Effector CD4-positive, alpha-beta T cell (primary cell): Measurements from ENCODE around the gene PIK3C2B.
"Not testable (repeated sequence)": the region's sequence is repeated elsewhere in the genome, so short reads cannot be mapped to it uniquely, and the experiment has no call there.

Experiments
- DNase-seq: peaks from one replicate; pipeline ENCODE4 v3.0.0-alpha.2; 2020
- total RNA-seq: gene quantifications from one replicate; lab custom pipeline; 2026; lab: John Stamatoyannopoulos, UW

Gene PIK3C2B, protein sequence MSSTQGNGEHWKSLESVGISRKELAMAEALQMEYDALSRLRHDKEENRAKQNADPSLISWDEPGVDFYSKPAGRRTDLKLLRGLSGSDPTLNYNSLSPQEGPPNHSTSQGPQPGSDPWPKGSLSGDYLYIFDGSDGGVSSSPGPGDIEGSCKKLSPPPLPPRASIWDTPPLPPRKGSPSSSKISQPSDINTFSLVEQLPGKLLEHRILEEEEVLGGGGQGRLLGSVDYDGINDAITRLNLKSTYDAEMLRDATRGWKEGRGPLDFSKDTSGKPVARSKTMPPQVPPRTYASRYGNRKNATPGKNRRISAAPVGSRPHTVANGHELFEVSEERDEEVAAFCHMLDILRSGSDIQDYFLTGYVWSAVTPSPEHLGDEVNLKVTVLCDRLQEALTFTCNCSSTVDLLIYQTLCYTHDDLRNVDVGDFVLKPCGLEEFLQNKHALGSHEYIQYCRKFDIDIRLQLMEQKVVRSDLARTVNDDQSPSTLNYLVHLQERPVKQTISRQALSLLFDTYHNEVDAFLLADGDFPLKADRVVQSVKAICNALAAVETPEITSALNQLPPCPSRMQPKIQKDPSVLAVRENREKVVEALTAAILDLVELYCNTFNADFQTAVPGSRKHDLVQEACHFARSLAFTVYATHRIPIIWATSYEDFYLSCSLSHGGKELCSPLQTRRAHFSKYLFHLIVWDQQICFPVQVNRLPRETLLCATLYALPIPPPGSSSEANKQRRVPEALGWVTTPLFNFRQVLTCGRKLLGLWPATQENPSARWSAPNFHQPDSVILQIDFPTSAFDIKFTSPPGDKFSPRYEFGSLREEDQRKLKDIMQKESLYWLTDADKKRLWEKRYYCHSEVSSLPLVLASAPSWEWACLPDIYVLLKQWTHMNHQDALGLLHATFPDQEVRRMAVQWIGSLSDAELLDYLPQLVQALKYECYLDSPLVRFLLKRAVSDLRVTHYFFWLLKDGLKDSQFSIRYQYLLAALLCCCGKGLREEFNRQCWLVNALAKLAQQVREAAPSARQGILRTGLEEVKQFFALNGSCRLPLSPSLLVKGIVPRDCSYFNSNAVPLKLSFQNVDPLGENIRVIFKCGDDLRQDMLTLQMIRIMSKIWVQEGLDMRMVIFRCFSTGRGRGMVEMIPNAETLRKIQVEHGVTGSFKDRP (N-terminal part only)
- total RNA-seq: 40.3 reads per million, percentile 63 among the genes with 10 or more reads in this experiment

DNA sequence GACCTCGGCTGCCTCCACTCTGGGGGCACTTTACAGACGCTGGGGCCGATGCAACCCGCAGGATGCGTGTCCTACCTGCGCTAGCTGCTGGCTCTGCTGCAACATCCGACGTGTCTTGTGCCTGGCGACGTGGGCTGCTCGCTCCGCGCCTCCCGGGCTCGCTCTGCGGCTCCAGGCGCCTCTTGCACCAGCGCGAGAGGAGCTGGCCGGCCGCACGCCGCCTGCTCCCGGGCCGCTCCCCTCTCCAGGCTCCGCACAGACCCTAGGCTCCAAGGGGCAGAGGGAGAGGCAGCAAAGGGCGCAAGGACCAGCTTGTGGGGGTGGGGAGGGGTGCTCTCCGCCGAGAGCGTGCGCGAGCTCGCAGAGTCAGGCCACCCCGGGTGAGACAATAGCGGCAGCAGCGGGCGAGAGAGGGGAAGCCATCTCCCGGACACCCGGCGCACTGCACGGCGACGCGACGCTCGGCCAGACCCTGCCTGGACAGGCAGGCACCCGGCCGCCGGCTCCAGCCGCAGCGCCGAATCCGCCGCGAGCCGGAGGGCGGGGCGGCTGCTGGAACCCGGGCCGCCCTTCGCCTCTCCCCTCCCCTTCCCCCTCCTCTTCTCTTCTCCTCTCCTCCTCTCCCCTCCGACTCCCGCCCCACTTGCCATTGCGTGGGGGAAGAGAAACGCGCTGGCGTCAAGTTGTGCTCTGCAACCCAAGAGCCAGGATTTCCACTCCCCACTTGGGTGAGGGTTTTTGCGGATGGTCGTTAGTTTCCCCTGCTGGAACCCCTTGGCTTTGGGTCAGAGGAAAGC, at the start of gene PIK3C2B:
PIK3C2B (minus strand) TSS at position 525 of the 797 bp plus-strand sequence. CDS start 25,003 bp downstream, outside the sequence.
- peak; percentile 56 for DNase-seq

DNA sequence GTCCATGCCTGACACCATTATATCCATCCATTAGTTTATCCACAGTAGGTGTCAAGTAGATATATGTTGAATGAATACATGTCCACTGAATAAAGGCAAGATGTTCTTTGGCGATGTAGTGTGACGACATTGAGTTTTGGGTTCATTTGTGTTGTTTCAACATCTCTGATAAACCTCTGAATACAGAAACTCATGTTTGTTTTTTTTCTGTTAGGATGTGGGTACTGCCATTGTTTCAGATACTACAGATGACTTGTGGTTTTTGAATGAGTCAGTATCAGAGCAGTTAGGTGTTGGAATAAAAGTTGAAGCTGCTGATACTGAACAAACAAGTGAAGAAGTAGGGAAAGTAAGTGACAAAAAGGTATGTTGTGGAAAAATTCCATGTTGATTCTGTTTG, 49.7 kb upstream of the PIK3C2B start:
- no peak for DNase-seq

DNA sequence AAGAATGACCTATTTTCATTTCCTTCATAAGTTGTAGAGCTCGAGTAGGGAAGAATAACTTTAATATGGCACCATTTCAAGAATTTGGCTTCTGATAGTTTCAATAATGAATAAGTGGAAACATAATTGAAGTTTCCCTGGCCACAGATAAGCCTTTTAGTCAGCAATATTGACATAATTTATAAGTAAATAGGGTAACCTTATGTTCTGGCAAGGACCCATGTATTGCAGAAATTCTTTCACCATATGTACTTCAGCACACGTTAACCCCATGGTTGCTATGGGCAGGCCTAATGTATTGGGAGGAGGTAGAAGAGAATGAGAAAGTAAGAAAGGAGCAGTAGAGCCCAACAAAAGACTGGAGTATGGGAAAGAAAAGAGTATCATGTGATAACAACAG, 47.0 kb upstream of the PIK3C2B start:
- DNase-seq: no peak

DNA sequence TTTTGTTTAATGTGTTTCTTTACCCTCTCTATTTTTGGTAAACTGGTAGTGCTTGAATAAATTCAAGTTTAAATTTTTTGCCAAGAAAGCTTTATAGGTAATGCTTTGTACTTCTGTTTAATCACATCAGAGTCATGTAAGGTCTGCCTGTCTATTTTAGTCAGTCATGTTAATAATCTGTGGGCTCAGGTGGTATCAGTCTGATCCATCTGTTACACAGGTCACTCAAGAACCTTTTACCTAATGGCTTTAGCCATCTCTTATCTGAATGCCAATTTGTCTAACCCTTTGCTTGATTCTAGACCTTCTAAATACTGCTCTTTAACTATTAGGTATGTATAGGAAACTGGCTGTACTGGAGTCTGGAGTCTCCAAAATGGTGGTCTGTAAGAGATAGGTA, 38.2 kb upstream of the PIK3C2B start:
- no peak for DNase-seq

DNA sequence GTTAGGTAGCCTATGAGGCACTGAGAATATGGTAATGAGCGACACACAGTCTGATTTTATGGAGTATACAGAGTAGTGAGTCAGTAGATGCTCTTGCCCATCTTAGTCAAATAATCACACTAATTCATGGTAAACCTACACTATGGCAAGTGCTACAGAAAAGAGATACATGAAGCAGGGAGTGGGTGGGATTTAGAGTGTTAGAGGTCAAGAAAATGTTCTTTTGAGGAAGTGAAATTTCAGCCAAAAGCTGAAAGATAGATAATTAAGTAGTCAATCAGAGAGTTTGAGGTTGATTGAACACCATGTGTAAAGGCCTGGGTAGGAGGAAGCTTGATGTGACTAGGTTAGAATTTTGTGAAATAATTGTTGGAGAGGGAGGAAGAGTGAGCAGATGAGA, 36.3 kb upstream of the PIK3C2B start:
- no peak for DNase-seq

DNA sequence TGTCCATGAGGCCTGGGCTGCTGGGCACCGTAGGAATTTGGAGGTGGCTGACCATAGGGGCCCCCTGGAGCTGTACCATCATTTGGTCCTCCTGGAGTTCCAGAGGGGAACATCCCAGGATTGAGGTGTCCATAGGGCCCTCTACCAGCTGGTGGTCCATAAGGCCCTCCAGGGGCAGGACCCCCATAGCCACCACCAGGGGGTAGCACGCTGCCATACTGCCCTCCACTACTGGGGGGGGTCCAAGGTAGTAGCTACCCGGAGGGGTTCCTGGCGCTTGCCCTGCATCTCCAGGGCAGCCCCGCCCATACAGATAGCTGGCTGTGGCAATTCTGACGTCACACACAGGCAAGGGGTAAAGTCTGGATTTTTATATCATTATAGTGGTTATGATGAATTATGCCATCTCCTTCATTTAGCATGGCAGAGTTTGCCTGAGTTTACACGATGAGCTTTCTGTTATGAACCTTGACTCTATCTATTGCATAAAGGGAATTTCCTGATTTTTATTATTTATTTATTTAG, 34.8 kb upstream of the PIK3C2B start:
- DNase-seq: no peak

DNA sequence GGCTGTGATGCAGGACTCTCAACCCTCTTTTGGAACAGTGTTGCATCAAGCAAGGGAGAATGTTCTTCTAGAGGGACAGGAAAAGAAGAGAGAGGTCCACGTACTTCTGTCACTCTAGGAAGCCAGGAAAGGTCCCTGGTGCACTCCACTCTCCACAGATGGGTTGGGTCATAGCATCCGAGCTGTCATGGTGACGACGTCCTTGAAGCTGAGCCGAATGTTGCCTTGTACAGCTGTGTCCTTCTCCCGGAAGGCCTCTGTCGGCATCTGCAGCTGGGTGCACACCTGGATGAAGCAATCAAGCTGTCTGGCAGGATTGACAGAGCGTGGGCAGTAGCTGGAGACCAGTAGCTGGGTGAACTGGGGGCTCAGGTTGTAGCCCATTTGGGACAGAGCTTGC, 34.1 kb upstream of the PIK3C2B start:
- no peak for DNase-seq

DNA sequence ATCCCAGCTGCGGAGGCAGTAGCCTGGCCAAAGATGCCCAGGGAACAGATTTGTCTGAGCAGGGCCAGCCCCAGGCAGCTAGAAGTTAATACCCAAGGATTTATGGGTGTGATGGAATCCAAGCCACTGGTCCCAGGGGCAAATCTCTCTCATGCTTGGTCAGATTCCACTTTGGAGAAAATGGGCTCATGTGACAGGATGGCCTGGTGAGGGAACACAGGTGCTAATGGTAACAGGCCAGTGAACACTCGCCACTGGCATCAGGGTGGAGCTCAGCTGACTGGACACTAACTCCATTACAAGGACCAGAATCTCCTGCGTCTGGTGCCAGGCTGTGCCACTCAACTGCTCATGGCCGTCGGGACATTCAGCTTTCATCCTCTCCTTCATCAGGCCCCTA, 33.6 kb upstream of the PIK3C2B start:
- DNase-seq: no peak

DNA sequence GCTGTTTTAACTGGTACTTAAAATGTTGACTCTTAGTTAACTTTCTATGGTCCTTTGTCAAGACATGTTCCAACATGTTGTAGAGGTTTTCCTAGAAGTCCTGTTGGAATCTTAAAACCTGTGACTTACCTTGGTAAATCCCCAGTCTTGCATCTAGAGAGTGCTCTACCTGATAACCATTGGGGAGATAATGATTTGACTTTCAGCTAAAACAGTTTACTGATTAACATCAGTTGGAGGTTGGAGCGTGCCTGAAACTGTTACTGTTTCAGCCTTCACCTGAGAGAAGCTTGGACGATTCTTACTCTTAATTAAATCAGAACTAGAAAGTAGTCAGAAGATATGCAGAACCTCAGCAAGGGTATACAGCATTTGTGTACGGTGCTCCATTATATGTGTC, 30.4 kb upstream of the PIK3C2B start:
- no peak for DNase-seq

DNA sequence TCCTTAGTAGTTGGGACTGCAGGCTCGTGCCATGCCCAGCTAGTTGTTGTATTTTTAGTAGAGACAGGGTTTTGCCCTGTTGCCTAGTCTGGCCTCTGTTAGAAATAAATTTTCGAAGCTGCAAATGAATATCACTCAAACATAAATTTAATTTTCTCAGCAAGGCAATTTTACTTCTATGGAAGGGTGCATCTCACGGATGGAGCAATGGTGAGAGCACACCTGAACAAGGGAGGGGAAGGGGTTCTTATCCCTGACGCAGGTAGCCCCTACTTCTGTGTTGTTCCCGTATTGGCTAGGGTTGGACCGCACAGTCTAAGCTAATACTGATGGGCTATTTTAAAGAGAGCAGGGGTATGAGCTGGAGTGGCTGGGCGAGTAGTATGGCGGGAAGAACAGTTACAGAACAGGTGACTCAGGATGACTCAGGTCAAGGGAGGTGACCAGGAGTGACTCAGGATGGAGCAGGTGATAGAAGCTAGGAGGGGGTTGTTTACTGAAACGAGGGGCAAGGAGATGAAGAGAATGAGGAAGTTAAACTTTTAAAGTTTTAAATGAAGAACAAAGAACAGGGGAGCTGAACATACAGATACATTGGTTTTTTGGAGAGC, 29.1 kb upstream of the PIK3C2B start:
- DNase-seq: no peak

DNA sequence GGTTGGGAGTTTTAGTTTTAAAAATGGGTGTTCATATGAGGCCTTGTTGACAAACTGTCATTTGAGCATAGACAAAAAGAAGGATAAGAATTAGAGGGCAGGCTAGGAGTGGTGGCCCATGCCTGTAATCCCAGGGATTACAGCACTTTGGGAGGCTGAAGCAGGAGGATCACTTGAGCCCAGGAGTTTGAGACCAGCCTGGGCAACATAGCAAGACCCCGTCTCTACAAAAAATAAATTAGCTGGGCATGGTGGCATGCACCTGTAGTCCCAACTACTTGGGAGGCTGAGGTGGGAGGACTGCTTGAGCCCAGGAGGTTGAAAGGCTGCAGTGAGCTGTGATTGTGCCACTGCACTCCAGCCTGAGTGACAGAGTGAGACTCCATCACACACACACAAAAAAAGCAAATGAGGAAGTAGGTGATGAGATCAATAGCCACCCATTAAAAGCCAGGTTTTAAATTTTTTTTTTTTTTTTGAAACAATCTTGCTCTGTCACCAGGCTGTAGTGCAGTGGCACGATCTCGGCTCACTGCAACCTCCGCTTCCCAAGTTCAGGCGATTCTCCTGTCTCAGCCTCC, 27.4 kb upstream of the PIK3C2B start:
- DNase-seq: not testable (repeated sequence)

DNA sequence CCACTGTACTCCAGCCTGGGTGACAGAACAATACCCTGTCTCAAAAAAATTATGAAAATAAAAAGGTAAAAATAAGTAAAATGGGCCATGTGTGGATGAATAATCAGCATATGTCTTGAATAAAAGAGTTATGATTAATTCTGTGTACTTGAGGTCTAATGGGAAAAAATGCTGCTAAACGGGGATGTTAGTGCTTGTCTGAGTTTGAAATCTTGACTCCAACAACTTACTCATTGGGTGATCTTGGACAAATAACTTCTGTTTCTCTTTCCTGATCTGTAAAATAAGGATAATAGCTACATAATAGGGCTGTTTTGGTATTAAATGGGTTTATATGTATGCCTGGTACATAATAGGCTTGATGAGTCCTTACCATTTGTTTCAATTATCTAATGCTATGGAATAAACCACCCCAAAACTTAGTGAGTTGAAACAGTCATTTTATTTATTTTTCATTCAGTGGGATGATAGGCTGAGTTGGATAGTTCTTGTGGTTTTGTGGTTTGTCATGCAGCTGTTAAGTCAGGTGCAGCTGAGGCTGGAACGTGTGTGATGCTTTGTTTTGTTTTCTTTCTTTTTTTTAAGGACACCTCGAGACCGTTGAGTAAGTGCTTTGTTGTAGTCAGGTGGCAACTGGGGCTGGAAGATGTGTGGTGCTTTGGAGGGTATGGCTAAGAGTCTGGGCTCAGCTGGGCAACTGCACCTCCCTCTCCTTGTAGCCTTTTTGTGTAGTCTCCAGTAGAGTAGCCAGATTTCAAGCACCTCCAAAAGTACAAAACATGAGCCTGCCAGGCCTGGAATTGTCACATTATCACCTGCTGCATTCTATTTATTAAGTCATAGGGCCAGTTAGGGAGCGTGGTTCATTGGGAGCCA, 26.5 kb upstream of the PIK3C2B start:
- DNase-seq: peak; percentile 57

DNA sequence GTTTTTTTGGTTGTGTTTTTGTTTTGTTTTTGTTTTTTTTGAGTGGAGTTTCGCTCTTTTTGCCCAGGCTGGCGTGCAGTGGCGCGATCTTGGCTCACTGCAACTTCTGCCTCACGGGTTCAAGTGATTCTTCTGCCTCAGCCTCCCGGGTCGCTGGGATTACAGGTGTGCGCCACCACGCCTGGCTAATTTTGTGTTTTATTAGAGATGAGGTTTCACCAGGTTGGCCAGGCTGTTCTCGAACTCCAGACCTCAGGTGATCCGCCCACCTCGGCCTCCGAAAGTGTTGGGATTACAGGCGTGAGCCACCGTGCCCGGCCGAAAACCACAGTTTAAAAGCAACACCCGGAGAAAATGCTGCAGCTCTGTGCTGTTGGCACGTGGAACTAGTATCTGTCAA, 22.8 kb upstream of the PIK3C2B start:
- DNase-seq: not testable (repeated sequence)

DNA sequence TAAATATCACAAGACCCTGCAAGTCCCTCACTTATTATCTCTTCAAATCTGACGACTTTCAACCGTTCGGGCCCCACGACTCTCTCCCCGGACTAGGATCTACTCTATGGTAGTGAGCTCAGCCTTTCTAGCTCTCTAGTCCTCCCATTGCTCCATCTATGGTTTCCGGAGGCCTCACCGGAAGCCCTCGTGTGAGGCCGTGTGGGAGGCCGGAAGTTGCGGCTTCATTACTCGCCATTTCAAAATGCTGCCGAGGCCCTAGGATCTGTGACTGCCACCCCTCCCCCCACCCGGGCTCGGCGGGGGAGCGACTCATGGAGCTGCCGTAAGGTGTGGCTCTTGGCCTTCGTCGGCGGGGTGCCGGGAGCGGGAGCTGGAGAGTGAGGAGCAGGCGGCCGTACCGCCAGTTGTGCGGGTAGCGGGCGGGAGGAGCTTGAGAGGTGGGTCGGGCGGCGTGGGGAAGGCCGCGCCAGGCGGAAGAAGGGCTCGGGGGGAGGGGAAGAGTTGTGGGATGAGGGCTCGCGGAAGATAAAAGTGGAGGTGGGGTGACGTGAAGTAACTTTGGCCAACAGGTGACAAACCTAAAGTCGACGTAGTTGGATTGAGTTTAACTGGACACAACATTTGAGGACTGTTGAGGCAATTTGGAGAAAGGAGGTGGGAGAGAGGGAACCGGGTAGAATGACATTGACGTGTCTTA, 21.7 kb upstream of the PIK3C2B start, which contains the start of gene MDM4:
MDM4 (plus strand) TSS at position 227 of the 700 bp plus-strand sequence. CDS start 9,113 bp downstream, outside the sequence.
- peak; percentile 84 for DNase-seq

DNA sequence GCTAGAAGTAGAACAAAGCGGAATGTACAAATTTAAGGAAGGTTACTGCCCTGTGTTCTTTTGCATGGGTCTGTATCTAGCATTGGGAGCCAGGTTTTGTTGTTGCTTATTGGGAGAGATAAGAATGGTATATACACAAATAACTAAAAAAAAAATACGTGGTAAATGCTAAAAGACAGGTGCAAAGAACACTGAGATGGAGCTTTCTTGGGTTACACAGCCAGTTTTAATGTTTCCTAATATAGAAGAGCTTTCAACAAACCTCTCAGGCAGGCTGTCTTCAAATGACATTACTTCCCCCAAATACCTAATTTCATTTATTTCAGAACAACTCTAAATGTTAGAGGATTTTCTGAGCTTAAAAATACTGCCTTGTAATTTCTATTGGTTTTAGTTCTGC, 20.2 kb upstream of the PIK3C2B start:
- DNase-seq: no peak

DNA sequence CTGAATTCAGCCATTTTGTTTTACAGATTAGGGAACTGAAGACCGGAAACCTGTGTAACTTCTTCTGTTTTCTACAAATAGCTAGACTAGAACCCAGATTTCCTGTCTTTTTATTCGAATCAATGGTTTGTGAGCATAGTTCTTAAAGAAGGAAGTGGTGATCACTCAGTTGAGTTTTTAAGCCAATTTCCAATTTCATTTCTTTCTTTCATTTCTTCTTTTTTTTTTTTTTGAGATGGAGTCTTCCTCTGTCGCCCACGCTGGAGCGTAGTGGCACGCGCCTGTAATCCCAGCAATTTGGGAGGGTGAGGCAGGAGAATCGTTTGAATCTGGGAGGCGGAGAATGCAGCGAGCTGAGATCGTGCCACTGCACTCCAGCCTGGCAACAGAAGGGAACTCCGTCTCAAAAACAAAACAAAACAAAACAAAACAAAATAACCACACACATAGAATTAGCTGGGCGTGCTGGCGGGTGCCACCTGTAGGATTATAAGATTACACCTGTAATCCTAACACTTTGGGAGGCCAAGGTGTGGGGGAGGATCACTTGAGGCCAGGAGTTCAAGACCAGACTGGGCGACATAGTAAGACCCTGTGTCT, 18.6 kb upstream of the PIK3C2B start:
- DNase-seq: peak; percentile 44

DNA sequence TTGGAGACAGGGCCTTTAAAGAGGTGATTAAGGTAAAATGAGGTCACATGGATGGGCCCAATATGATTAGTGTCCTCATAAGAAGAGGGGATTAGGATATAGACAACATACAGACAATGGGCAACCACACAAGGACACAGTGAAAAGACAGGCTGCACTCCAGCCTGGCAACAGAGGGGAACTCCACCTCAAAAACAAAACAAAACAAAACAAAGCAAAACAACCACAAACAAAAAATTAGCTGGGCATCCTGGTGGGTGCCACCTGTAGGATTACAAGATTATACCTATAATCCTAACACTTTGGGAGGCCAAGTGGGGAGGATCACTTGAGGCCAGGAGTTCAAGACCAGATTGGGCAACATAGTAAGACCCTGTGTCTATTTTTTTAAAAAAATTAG, 16.8 kb upstream of the PIK3C2B start:
- DNase-seq: no peak

DNA sequence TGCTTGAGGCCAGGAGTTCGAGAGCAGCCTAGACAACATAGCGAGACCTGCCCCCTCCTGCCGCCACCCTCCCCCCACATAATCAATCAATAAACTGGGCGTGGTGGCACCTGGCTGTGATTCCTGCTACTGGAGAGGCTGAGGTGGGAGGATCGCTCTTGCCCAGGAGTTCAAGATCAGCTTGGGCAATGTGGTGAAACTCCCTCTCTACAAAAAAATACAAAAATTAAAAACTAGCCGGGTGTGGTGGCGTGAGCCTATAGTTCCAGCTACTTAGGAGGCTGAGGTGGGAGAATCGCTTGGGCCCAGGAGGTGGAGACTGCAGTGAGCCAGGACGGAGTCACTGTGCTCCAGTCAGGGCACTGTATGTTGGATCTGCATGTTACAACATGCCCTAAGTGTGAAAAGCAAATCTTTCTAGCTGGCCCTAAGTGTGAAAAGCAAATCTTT, 14.6 kb upstream of the PIK3C2B start:
- DNase-seq: no peak
